GM12865 (cell line): ENCODE measurements around the gene ACSBG1.

ENCODE experiments used
- DNase-seq: peaks from one replicate; pipeline ENCODE4 v3.0.0; 2010; ENCODE audit warnings: low read depth
- H3K4me3 ChIP-seq: 2 replicates; pipeline ENCODE4 v1.5.1; 2011; ENCODE audit warnings: mild to moderate bottlenecking, low read depth, low read length, control low read depth
- CTCF ChIP-seq: IDR thresholded peaks from 2 replicates; pipeline ENCODE4 v1.5.1; 2011; ENCODE audit warnings: low read length, control low read depth, low read depth, inconsistent platforms; ENCODE audit not compliant: insufficient read depth; ENCODE audit errors: missing control alignments

The ACSBG1 gene

DNA sequence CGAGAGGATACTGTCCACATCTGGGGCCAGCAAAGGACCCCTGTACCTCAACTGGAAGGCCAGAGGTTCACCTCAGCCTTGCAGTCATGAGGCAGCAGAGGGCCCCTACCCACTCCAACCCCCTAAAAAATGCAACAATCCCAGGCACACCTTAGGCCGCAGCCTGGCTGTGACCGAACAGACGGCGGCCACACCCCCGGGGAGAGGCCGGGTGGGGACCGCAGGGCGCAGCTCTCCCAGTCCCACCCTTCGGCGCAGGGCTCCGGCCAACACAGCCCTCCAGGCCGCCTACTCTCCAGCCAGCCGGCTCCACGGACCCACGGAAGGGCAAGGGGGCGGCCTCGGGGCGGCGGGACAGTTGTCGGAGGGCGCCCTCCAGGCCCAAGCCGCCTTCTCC is 29.5 kb upstream of the ACSBG1 start:
- peak overlapping the region; percentile 79 for H3K4me3 ChIP-seq
- DNase-seq = no peak
- TF ChIP-seq CTCF = no peak

GRCh38 chr15:78263351-78263781 is 29.0 kb upstream of the ACSBG1 start:
- no peak for TF ChIP-seq CTCF
- H3K4me3 ChIP-seq = no peak overlapping the region
- no peak for DNase-seq

GRCh38 chr15:78261062-78261461 is 26.7 kb upstream of the ACSBG1 start:
- H3K4me3 ChIP-seq = no peak overlapping the region
- no peak for DNase-seq
- no peak for TF ChIP-seq CTCF

DNA sequence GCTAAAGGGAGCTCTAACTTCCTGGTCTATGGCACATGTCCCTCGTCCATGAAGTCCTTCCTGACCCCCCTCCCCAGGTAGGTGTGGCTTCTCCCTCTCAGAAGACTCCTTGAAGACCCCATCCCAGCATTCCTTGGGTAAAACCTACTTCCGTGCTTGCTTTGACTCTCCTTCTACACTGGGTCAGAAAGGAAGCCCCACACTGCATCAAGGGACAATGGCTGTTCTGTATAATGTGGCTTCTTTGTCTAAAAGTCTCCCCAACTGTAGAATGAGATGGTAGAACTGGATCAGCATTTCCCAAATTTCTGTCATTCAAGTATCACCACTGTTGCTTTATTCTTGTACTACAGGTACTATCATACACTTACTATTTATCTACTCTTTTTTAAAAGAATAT is 26.1 kb upstream of the ACSBG1 start:
- H3K4me3 ChIP-seq = no peak overlapping the region
- DNase-seq = no peak
- no peak for TF ChIP-seq CTCF

DNA sequence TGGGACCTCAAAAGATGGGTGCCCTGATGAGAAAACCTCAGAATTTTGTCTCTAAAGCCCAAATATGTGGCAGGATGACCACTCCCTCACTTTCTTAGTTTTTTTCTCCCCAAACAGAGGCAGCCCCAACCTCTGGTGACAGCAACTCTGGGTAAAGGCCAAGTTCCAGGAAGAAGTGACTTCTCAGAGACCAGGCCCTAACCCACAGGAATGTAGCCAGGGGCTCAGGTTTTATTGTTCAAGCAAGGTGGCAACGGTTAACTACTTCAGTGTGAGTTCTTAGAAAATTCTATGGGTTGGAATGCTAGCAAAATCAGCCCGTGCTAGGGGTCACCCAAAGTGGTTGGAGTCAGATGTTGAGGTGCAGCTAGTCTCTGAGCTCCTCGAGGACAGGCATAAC is 24.9 kb upstream of the ACSBG1 start:
- DNase-seq = no peak
- H3K4me3 ChIP-seq = no peak overlapping the region
- TF ChIP-seq CTCF = no peak

GRCh38 chr15:78257681-78258080 is 23.3 kb upstream of the ACSBG1 start:
- DNase-seq = no peak
- H3K4me3 ChIP-seq = no peak overlapping the region
- TF ChIP-seq CTCF = no peak

DNA sequence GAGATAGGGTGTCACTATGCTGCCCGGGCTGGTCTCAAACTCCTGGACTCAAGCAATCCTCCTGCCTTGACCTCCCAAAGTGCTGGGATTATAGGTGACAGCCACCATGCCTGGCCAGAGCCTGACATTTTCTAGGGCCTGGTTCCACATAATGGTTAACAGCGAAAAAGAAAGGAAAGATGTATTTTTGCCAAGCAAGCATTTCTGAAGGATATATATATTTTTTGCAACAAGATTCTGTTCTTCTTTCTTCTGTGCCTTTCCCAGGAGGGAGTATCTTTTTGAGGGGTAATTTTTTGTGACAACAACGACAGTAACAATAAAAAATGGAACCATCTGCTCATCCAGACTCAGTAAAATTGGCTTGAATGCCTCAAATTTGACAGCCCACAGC is 21.7 kb upstream of the ACSBG1 start:
- no peak for DNase-seq
- H3K4me3 ChIP-seq = no peak overlapping the region
- TF ChIP-seq CTCF = no peak
